HFFc6 (cell line): ENCODE measurements around the gene IBA57. TPM values are rescaled to one million over a fixed set of nuclear protein-coding genes. Genes with fewer than 3 reads are reported as not detected.

Experiments
- DNase-seq: peaks from one replicate; pipeline ENCODE4 v3.0.0-alpha.2; 2018
- H3K27ac Mint-ChIP-seq: 2 replicates; pipeline ENCODE4 v1.8.0; 2020; ENCODE audit warnings: mild to moderate bottlenecking, mixed read lengths
- H3K27me3 Mint-ChIP-seq: 2 replicates; pipeline ENCODE4 v1.8.0; 2021; ENCODE audit warnings: mild to moderate bottlenecking, moderate library complexity, mixed read lengths; ENCODE audit not compliant: insufficient read depth
- H3K36me3 Mint-ChIP-seq: 2 replicates; pipeline ENCODE4 v1.8.0; 2021; ENCODE audit warnings: low read depth, mixed read lengths
- H3K4me1 Mint-ChIP-seq: 2 replicates; pipeline ENCODE4 v1.8.0; 2020; ENCODE audit warnings: low read depth, mixed read lengths
- H3K4me3 Mint-ChIP-seq: 2 replicates; pipeline ENCODE4 v1.8.0; 2020; ENCODE audit warnings: mild to moderate bottlenecking, moderate library complexity, mixed read lengths
- H3K9me3 Mint-ChIP-seq: 2 replicates; pipeline ENCODE4 v1.8.0; 2020; ENCODE audit warnings: mild to moderate bottlenecking, mixed read lengths
- long read RNA-seq: library from polyadenylated mRNA; unstranded; transcript quantifications from one replicate; pipeline ENCODE4 v2.0.0, GENCODE V29; 2019
- total RNA-seq, 6 experiments: library from RNA; stranded (reverse); fragmentation: NEBNext Ultra II Directional; extraction: Animal tissue kit (Norgen Biotek cat#: 25700); gene quantifications; 2 replicates in 1 of 6; 3 replicates in 5 of 6; pipeline ENCODE4 v1.2.3, GENCODE V29; 2021
- TF ChIP-seq, protein P1 (sequence below): fragments of 200-600 bp; sonication (generic); IDR thresholded peaks from 2 replicates; pipeline ENCODE4 v1.5.0; 2021; ENCODE audit warnings: antibody characterized with exemption, mild to moderate bottlenecking

Gene IBA57
- 1 to 10 TPM; 4.2 to 5.8 (median 4.7) TPM for total RNA-seq
- long read RNA-seq, full-length matches to known transcripts: 2 of 3 reads
- long read RNA-seq, partial matches to known transcripts: 0 of 3 reads
- long read RNA-seq, other reads (novel, unspliced or antisense): 1 of 3 reads

- H3K9me3 Mint-ChIP-seq: no peaks in the 10 kb centered on the region
- H3K4me1 Mint-ChIP-seq: peaks cover 27% of the 10 kb centered on the region
- peak within 1 kb of the TSS; percentile 90 for H3K4me3 Mint-ChIP-seq
- TF ChIP-seq, protein P1, sequence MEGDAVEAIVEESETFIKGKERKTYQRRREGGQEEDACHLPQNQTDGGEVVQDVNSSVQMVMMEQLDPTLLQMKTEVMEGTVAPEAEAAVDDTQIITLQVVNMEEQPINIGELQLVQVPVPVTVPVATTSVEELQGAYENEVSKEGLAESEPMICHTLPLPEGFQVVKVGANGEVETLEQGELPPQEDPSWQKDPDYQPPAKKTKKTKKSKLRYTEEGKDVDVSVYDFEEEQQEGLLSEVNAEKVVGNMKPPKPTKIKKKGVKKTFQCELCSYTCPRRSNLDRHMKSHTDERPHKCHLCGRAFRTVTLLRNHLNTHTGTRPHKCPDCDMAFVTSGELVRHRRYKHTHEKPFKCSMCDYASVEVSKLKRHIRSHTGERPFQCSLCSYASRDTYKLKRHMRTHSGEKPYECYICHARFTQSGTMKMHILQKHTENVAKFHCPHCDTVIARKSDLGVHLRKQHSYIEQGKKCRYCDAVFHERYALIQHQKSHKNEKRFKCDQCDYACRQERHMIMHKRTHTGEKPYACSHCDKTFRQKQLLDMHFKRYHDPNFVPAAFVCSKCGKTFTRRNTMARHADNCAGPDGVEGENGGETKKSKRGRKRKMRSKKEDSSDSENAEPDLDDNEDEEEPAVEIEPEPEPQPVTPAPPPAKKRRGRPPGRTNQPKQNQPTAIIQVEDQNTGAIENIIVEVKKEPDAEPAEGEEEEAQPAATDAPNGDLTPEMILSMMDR: peak; percentile 95
- DNase-seq: peak; percentile 99
- H3K36me3 Mint-ChIP-seq: 0 out of 2 replicates have a peak, but pooled peaks cover 6% of the 10 kb centered on the region
- H3K27me3 Mint-ChIP-seq: peaks cover 1% of the 10 kb centered on the region; the same call in 1 of the 2 replicates
- peak within 1 kb of the TSS; percentile 89 for H3K27ac Mint-ChIP-seq
Measured at GRCh38 chr1:228165372-228166169, at the start of gene IBA57. Gene IBA57 (plus strand): TSS chr1:228165804. CDS start chr1:228165817, 13 bp downstream.

DNA sequence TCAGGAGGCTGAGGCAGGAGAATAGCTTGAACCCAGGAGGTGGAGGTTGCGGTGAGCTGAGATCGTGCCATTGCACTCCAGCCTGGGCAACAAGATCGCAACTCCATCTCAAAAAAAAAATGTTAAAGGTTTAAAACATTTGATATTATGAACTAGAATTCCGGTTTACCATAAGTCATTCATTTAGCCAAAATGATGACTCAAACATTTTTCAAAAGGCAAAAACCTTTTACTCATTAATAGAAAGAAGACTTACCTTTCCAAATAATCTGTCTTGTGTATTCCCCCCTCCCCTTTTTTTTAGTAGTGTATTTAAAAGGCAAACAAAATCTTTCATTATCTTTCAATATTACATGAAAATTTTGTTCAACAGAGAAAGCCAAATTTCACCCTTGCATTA, 48.3 kb upstream of the IBA57 start:
- TF ChIP-seq, protein P1: no peak
- peaks cover 18% of the 10 kb centered on the region for H3K4me1 Mint-ChIP-seq
- H3K9me3 Mint-ChIP-seq: peaks cover 15% of the 10 kb centered on the region
- H3K4me3 Mint-ChIP-seq: no peak overlapping the region
- no peak overlapping the region for H3K27ac Mint-ChIP-seq
- H3K27me3 Mint-ChIP-seq: no peaks in the 10 kb centered on the region; the same call in none of the 2 replicates
- H3K36me3 Mint-ChIP-seq: peaks cover 9% of the 10 kb centered on the region
- no peak for DNase-seq

DNA sequence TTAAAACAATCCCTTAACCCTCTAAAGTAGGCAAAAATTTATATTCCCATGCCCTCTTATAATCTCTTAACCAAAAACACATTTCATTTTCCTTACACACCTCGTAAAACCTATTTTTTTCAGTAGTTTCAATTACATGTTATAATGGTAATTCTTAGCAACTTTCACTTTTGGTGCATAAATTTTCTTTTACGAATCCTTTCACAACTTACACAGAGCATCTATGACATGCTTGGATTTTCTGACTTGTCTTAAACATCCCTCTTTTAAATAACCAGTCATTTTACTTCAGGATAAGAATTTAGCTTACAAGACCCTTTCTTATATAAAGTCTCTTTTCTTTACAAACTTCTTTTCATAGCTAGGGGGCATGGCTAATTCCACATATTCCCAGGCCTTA, 47.6 kb upstream of the IBA57 start:
- H3K36me3 Mint-ChIP-seq: peaks cover 9% of the 10 kb centered on the region
- TF ChIP-seq, protein P1: no peak

GRCh38 chr1:228120351-228120750, 45.3 kb upstream of the IBA57 start:
- Mint-ChIP-seq H3K27me3 (peaks cover 9% of the 10 kb centered on the region), H3K27ac (peak overlapping the region; percentile 67), H3K4me1 (peaks cover 18% of the 10 kb centered on the region), H3K36me3 (peaks cover 9% of the 10 kb centered on the region), H3K9me3 (peaks cover 15% of the 10 kb centered on the region), H3K4me3 (no peak overlapping the region)
- peak; percentile 17 for DNase-seq
- TF ChIP-seq, protein P1: no peak

More for the DNA sequence above, 47.6 kb upstream of the IBA57 start:
- H3K4me3 Mint-ChIP-seq: no peak overlapping the region
- H3K9me3 Mint-ChIP-seq: peaks cover 15% of the 10 kb centered on the region
- no peak overlapping the region for H3K27ac Mint-ChIP-seq
- DNase-seq: no peak
- peaks cover 18% of the 10 kb centered on the region for H3K4me1 Mint-ChIP-seq
- H3K27me3 Mint-ChIP-seq: peaks cover 5% of the 10 kb centered on the region

- peak; percentile 45 for DNase-seq
- H3K27me3 Mint-ChIP-seq: peaks cover 9% of the 10 kb centered on the region
- H3K4me3 Mint-ChIP-seq: no peak overlapping the region; the same call in 1 of the 2 replicates
- H3K4me1 Mint-ChIP-seq: peaks cover 18% of the 10 kb centered on the region
- H3K27ac Mint-ChIP-seq: peak overlapping the region; percentile 67
- H3K9me3 Mint-ChIP-seq: peaks cover 15% of the 10 kb centered on the region
- H3K36me3 Mint-ChIP-seq: peaks cover 9% of the 10 kb centered on the region
- TF ChIP-seq, protein P1: no peak
Measured at GRCh38 chr1:228120857-228121489, 44.6 kb upstream of the IBA57 start.
